ENCODE results near the gene ERI3.

ERI3 gene

GRCh38 chr1:44218503-44219300, 136.4 kb downstream of the ERI3 start:
- H3K27ac ChIP-seq = peak overlapping the region; percentile 48; the same call in 1 of the 2 replicates
- no peak for DNase-seq (ENCODE audit: low spot score)
- no peak for TF ChIP-seq CTCF (conservative IDR thresholded peaks at IDR 0.05; ENCODE audit: low read depth)
- CTCF ChIA-PET = interaction anchor here (0.6 to 2.6 kb wide), 11 partner anchors 18 to 434 kb away, joined by 3 to 19 read pairs (median 4); no protein-coding TSS in a partner anchor
- POLR2A ChIA-PET (ENCODE audit: low non-redundant PET) = no interaction called here

GRCh38 chr1:44217809-44218410, 137.1 kb downstream of the ERI3 start:
- POLR2A ChIA-PET (ENCODE audit: low non-redundant PET) = no interaction called here
- CTCF ChIA-PET = interaction anchor here (0.6 to 2.6 kb wide), 25 partner anchors 15 to 448 kb away, joined by 3 to 19 read pairs (median 3); no protein-coding TSS in a partner anchor

DNA sequence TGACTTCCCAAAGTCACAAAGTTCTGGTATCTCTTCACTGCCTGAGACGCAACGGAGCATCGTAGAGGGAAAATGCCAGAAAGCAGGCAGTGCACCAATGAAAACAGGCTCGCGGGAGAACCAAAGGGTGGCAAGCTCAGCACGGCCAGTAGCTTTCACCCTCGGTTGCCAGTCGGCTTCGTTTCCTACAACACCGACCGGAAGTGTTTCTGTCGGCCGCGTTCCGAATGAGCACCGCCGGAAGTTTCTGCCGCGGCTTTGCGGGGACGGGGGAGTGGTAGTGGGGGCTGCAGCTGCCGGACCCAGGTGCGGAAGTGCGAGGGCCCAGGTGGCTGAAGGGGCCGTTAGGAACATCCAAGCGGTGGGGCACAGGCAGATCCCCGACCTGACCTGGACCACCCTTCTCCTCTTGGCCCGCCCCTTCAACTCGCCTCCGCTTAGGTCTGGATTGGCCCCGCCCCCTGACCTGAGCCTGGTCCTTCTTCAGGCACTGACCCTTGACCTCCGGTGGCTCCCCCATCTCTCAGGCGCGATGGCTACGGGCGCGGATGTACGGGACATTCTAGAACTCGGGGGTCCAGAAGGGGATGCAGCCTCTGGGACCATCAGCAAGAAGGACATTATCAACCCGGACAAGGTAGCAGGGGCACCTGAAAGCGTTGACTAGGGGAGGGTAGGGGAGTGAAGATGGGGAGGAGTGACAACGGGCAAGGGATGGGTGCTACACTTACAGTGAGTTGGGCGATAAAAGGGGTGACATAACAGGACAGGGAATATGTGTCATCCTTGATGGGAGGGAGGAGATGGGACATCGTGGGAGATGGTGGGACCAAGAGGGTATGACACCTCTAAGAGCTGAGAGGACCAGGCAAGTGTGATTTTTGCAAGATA, 141.6 kb downstream of the ERI3 start, which contains the start of gene DMAP1:
Gene DMAP1, plus strand, starts transcription at position 250 of the 891 bp plus-strand sequence. Its CDS starts 283 bp downstream, at position 533.
- peak within 1 kb of the TSS; percentile 74 for H3K27ac ChIP-seq

More at GRCh38 chr1:44217809-44218410, 137.1 kb downstream of the ERI3 start:
- TF ChIP-seq CTCF (conservative IDR thresholded peaks at IDR 0.05; ENCODE audit: low read depth) = peak; percentile 89
- peak; percentile 65 for DNase-seq (ENCODE audit: low spot score)
- peak overlapping the region; percentile 48 for H3K27ac ChIP-seq

DNA sequence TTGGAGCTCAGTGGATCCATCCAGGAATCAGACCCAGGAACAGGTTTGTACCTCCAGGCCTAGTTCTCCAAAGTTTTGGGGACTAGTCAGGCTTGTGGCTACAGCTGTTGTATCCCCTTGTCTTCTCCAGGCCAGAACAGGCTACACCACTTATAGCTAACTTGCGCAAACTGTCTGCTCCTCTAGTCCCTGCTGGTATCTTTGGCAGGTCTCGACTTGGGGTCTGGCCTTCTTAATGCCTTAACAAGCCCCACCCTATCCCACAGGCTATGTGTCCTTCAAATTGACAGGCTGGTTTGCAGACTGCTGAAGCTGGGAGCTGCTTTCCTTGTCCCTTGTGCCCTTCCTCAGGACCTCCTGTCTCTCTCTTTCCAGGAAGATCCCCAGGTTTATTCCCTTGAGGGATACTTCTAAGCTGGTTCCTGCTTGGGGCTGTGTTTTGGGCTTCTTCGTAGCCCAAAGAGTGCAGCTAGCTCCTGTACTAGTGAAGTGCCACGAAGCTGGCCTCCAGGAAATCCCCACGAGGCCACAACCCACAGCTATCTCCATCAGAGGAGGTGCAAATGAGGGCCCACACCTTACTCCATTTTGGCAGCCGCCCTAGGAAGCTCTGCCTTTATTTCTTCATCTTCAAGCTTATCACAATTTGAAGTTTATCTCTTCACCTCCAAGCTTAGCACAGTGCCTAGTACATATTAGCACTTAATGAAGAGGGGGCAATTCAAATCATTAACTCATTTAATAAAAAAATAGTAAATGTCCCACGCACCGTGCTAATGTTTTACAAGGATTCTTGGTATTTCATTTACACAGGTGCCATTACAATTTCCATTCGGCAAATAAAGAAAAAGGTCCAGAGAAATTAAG, 142.5 kb downstream of the ERI3 start:
- no peak for TF ChIP-seq CTCF (conservative IDR thresholded peaks at IDR 0.05; ENCODE audit: low read depth)
- DNase-seq (ENCODE audit: low spot score) = no peak
- ChIA-PET POLR2A (ENCODE audit: low non-redundant PET) (interaction anchor here (0.7 to 1.0 kb wide), 2 partner anchors 8 to 144 kb away, joined by 3 read pairs; no protein-coding TSS in a partner anchor), CTCF (interaction anchor here (0.7 kb wide), 2 partner anchors 9 to 10 kb away, joined by 5 to 7 read pairs; no protein-coding TSS in a partner anchor)
- H3K27ac ChIP-seq = peak overlapping the region; percentile 74

More for the DNA sequence above, 141.6 kb downstream of the ERI3 start, which contains the start of gene DMAP1:
- peak; percentile 74 for DNase-seq (ENCODE audit: low spot score)
- TF ChIP-seq CTCF (conservative IDR thresholded peaks at IDR 0.05; ENCODE audit: low read depth) = no peak
- POLR2A ChIA-PET (ENCODE audit: low non-redundant PET) = interaction anchor here (0.7 to 1.0 kb wide), 2 partner anchors 9 to 143 kb away, joined by 3 read pairs; no protein-coding TSS in a partner anchor
- CTCF ChIA-PET = interaction anchor here (0.5 to 0.7 kb wide), 2 partner anchors 9 to 23 kb away, joined by 5 to 6 read pairs; no protein-coding TSS in a partner anchor

DNA sequence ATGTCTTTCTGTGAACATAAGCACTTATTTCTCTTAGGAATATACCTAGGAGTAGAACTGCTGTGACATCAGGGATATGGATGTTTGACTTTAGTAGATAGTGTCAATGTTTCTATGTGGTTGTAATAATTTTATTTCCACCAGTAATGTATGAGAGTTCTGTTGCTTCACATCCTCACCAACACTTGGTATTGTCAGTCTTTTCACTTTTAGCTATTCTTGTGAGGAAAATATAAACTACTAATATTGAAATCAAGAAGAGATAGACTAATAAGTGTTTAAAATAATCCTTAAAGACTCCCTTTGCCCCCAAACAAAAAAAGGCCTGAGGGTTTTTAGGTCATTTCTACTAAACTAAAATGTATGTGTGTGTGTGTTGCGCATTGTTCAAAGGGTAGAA, 144.5 kb downstream of the ERI3 start:
- no peak for DNase-seq (ENCODE audit: low spot score)
- ChIA-PET CTCF (interaction anchor here (1.3 kb wide), 1 partner anchor 118 kb away, joined by 3 read pairs; no protein-coding TSS in a partner anchor), POLR2A (ENCODE audit: low non-redundant PET) (no interaction called here)
- H3K27ac ChIP-seq = no peak overlapping the region
- no peak for TF ChIP-seq CTCF (conservative IDR thresholded peaks at IDR 0.05; ENCODE audit: low read depth)
